HG03521 (cell line): ENCODE measurements around the gene SLC8A3.

ENCODE experiments used
- ATAC-seq: cut with Tn5 transposase; IDR thresholded peaks from one replicate; pipeline ENCODE4 v1.9.1; 2021; ENCODE audit warnings: mild to moderate bottlenecking, moderate library complexity; ENCODE audit not compliant: unreplicated experiment

SLC8A3 gene

GRCh38 chr14:70177081-70177800 is 11.5 kb downstream of the SLC8A3 start:
- no peak for ATAC-seq

GRCh38 chr14:70173569-70173968 is 15.2 kb downstream of the SLC8A3 start:
- ATAC-seq, result no peak

GRCh38 chr14:70171726-70172125 is 17.0 kb downstream of the SLC8A3 start:
- no peak for ATAC-seq

- ATAC-seq, result no peak
These were observed 17.8 kb downstream of the SLC8A3 start for GRCh38 chr14:70170976-70171375.

GRCh38 chr14:70168406-70168805 is 20.3 kb downstream of the SLC8A3 start:
- no peak for ATAC-seq

- no peak for ATAC-seq
These were observed 22.1 kb downstream of the SLC8A3 start for GRCh38 chr14:70166530-70167203.

GRCh38 chr14:70162358-70162757 is 26.4 kb downstream of the SLC8A3 start:
- no peak for ATAC-seq

GRCh38 chr14:70156592-70156991 is 32.2 kb downstream of the SLC8A3 start:
- ATAC-seq, result no peak

GRCh38 chr14:70152704-70153103 is 36.0 kb downstream of the SLC8A3 start:
- ATAC-seq, result no peak

GRCh38 chr14:70152081-70152480 is 36.7 kb downstream of the SLC8A3 start:
- no peak for ATAC-seq

- no peak for ATAC-seq
These were observed 39.1 kb downstream of the SLC8A3 start for GRCh38 chr14:70149596-70150165.

GRCh38 chr14:70148911-70149595 is 39.7 kb downstream of the SLC8A3 start:
- ATAC-seq, result no peak

GRCh38 chr14:70148351-70148750 is 40.4 kb downstream of the SLC8A3 start:
- no peak for ATAC-seq

- no peak for ATAC-seq
These were observed 44.7 kb downstream of the SLC8A3 start for GRCh38 chr14:70144046-70144445.

- ATAC-seq, result no peak
These were observed 45.4 kb downstream of the SLC8A3 start for GRCh38 chr14:70143306-70143705.

- no peak for ATAC-seq
These were observed 48.1 kb downstream of the SLC8A3 start for GRCh38 chr14:70140614-70141013.

GRCh38 chr14:70139384-70139783 is 49.4 kb downstream of the SLC8A3 start:
- ATAC-seq, result peak; percentile 62

- ATAC-seq, result no peak
These were observed 51.0 kb downstream of the SLC8A3 start for GRCh38 chr14:70137788-70138187.

- ATAC-seq, result no peak
These were observed 55.3 kb downstream of the SLC8A3 start for GRCh38 chr14:70133461-70133860.

- ATAC-seq, result no peak
These were observed 58.3 kb downstream of the SLC8A3 start for GRCh38 chr14:70130482-70130881.

GRCh38 chr14:70127186-70127585 is 61.6 kb downstream of the SLC8A3 start:
- no peak for ATAC-seq

- ATAC-seq, result no peak
These were observed 65.0 kb downstream of the SLC8A3 start for GRCh38 chr14:70123796-70124195.
